Keratinocyte (primary cell): ENCODE data around the gene ATP8A2. TPM values are rescaled to one million over a fixed set of nuclear protein-coding genes. Genes with fewer than 3 reads are reported as not detected.
A peak's percentile ranks its signal among the peaks of the same experiment; 100 is the strongest.

Experiments used
- DNase-seq: peaks from one replicate; pipeline ENCODE4 v3.0.0-alpha.2; 2011; ENCODE audit warnings: low read depth, missing footprints, low spot score
- FAIRE-seq: peaks from 2 replicates; lab custom pipeline; 2011; peaks lifted over from hg19 to GRCh38; lab: Jason Lieb, UNC
- H2AFZ ChIP-seq: 2 replicates; pipeline ENCODE4 v1.6.0; 2012; ENCODE audit warnings: low read length, control low read depth, inconsistent platforms; ENCODE audit not compliant: control insufficient read depth
- H3K27ac ChIP-seq: 2 replicates; pipeline ENCODE4 v1.5.1; 2011; ENCODE audit warnings: low read length; ENCODE audit not compliant: control insufficient read depth, insufficient read depth
- H3K27me3 ChIP-seq: 3 replicates; pipeline ENCODE4 v1.6.0; 2011; ENCODE audit warnings: low read length; ENCODE audit not compliant: control insufficient read depth, insufficient read depth; ENCODE audit errors: extremely low read depth
- H3K36me3 ChIP-seq, 2 experiments: 2 replicates in 1 of 2; 3 replicates in 1 of 2; pipeline ENCODE4 v1.5.1; 2011; ENCODE audit warnings: low read length in 2 of 2, mild to moderate bottlenecking in 1 of 2; ENCODE audit not compliant: control insufficient read depth in 2 of 2, insufficient read depth in 2 of 2; ENCODE audit errors: extremely low read depth in 1 of 2
- H3K4me1 ChIP-seq: 3 replicates; pipeline ENCODE4 v1.5.1; 2011; ENCODE audit warnings: low read length; ENCODE audit not compliant: control insufficient read depth, insufficient read depth; ENCODE audit errors: extremely low read depth
- H3K4me2 ChIP-seq: 3 replicates; pipeline ENCODE4 v1.6.0; 2011; ENCODE audit warnings: low read depth, low read length; ENCODE audit not compliant: control insufficient read depth, insufficient read depth; ENCODE audit errors: extremely low read depth
- H3K4me3 ChIP-seq, 3 experiments: fragments of 200-600 bp in 1 of 3; sonication (generic) in 1 of 3; 2 replicates in 2 of 3; 3 replicates in 1 of 3; pipeline ENCODE4 v1.5.1; 2011 to 2016; ENCODE audit warnings: low read length in 3 of 3, mild to moderate bottlenecking in 3 of 3, control low read depth in 2 of 3, inconsistent platforms in 1 of 3, low read depth in 1 of 3, mixed read lengths in 1 of 3, mixed run types in 1 of 3, moderate library complexity in 1 of 3; ENCODE audit not compliant: control insufficient read depth in 2 of 3, insufficient read depth in 2 of 3; ENCODE audit errors: extremely low read depth in 1 of 3
- H3K79me2 ChIP-seq: 2 replicates; pipeline ENCODE4 v1.6.0; 2012; ENCODE audit warnings: low read length; ENCODE audit not compliant: control insufficient read depth, insufficient read depth
- H3K9ac ChIP-seq: 3 replicates; pipeline ENCODE4 v1.6.0; 2011; ENCODE audit warnings: low read length; ENCODE audit not compliant: control insufficient read depth, insufficient read depth; ENCODE audit errors: extremely low read depth
- H3K9me1 ChIP-seq: 3 replicates; pipeline ENCODE4 v1.6.0; 2011; ENCODE audit warnings: low read length; ENCODE audit not compliant: control insufficient read depth, insufficient read depth; ENCODE audit errors: extremely low read depth
- H3K9me3 ChIP-seq: 2 replicates; pipeline ENCODE4 v1.5.1; 2012; ENCODE audit warnings: low read depth, low read length; ENCODE audit not compliant: control insufficient read depth
- H4K20me1 ChIP-seq: 3 replicates; pipeline ENCODE4 v1.6.0; 2011; ENCODE audit warnings: low read length; ENCODE audit not compliant: control insufficient read depth, insufficient read depth; ENCODE audit errors: extremely low read depth
- EZH2 ChIP-seq: IDR thresholded peaks from one replicate; pipeline ENCODE4 v1.6.1; 2012; ENCODE audit warnings: inconsistent platforms, mild to moderate bottlenecking, low read length, moderate library complexity
- dilution Hi-C: fragments of 300-500 bp; cut with MboI; formaldehyde crosslinking; loops from one replicate; pipeline ENCODE4 v1.7.0; 2020; ENCODE audit warnings: low sequenced_read_pairs; ENCODE audit not compliant: extremely low pct_ligation_motif_present
- polyA plus RNA-seq, 5 experiments: library from polyadenylated mRNA; depleted of rRNA in 3 of 5; stranded (reverse) in 3 of 5; stranded (forward) in 1 of 5; unstranded in 1 of 5; fragments of >200 nt; gene quantifications; 1 replicate in 1 of 5; 2 replicates in 3 of 5; 3 replicates in 1 of 5; pipeline versions ENCODE4 v1.2.1 to v1.2.3, GENCODE V29; 2011 to 2012; ENCODE audit warnings: missing spikeins in 2 of 5, low read depth in 1 of 5, low replicate concordance in 1 of 5
- TF ChIP-seq, protein P1 (sequence below), 3 experiments: IDR thresholded peaks in 1 of 3; conservative IDR thresholded peaks in 1 of 3; optimal IDR thresholded peaks in 1 of 3; 2 replicates in 2 of 3; 3 replicates in 1 of 3; pipeline versions ENCODE3 to v1.5.1; 2011; ENCODE audit warnings: low read length in 3 of 3, mild to moderate bottlenecking in 3 of 3, moderate library complexity in 2 of 3, control low read depth in 1 of 3, inconsistent platforms in 1 of 3; ENCODE audit not compliant: insufficient read depth in 2 of 3; ENCODE audit errors: extremely low read depth in 1 of 3

ATP8A2 gene
- polyA plus RNA-seq, 1 donor (not counting 4 experiments of a cell fraction or from before 2014, with no cell fraction given): 0.16 TPM

DNA sequence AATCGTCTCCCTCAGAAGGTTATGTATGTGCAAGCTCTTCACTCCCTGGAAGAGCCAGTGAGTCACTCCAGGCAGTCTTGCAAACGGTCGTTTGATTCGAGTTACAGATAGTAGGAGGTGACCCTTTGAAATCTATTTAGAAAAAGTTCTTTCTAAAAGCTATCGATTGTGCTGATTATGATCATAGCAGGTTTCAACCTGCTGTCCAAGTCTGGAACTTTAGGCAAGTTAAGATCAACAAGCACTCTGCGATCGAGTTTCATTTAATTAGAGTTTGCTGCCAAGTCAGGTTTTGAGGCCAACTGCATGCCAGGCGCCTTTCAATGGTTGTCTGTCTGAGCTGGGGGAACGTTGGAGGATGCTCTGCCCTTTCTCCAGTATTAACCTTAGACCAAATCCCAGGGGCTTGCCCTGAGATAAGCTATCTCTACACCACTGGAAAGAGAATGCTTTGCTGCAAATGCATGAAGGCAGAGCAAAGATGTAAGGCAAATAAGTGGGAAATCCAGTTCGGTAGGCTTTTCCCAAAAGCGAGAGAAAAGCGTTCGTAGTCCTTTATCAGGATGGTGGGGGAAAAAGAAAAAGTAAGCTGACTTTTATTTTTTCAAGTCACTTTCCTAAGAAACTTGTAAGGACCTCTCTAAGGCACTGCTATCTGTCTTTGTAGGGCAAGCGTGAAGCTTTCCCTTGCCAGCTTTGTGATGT lies 287.5 kb downstream of the ATP8A2 start:
- Histone ChIP-seq H3K4me1 (no peaks in the 10 kb centered on the region), H3K9me3 (no peaks in the 10 kb centered on the region), H4K20me1 (no peaks in the 10 kb centered on the region), H3K9me1 (no peaks in the 10 kb centered on the region), H3K27ac (no peak overlapping the region), H3K9ac (no peak overlapping the region), H3K4me2 (peak overlapping the region; percentile 14), H3K27me3 (peaks cover 4% of the 10 kb centered on the region), H3K79me2 (no peaks in the 10 kb centered on the region), H3K36me3 (no peaks in the 10 kb centered on the region), H2AFZ (no peak overlapping the region), H3K4me3 (no peak overlapping the region)
- FAIRE-seq (no peak), DNase-seq (no peak)
- dilution Hi-C loops: no loop called here
- TF ChIP-seq, protein P1, sequence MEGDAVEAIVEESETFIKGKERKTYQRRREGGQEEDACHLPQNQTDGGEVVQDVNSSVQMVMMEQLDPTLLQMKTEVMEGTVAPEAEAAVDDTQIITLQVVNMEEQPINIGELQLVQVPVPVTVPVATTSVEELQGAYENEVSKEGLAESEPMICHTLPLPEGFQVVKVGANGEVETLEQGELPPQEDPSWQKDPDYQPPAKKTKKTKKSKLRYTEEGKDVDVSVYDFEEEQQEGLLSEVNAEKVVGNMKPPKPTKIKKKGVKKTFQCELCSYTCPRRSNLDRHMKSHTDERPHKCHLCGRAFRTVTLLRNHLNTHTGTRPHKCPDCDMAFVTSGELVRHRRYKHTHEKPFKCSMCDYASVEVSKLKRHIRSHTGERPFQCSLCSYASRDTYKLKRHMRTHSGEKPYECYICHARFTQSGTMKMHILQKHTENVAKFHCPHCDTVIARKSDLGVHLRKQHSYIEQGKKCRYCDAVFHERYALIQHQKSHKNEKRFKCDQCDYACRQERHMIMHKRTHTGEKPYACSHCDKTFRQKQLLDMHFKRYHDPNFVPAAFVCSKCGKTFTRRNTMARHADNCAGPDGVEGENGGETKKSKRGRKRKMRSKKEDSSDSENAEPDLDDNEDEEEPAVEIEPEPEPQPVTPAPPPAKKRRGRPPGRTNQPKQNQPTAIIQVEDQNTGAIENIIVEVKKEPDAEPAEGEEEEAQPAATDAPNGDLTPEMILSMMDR (optimal IDR thresholded peaks at IDR 0.05 in 1 of 3, IDR thresholded peaks at IDR 0.05 in 1 of 3, conservative IDR thresholded peaks at IDR 0.05 in 1 of 3; ENCODE audit: extremely low read depth in 1 of 3, insufficient read depth in 2 of 3, low read length in 3 of 3): peak in 1 of 3 experiments; percentile 15
- TF ChIP-seq EZH2: no peak

DNA sequence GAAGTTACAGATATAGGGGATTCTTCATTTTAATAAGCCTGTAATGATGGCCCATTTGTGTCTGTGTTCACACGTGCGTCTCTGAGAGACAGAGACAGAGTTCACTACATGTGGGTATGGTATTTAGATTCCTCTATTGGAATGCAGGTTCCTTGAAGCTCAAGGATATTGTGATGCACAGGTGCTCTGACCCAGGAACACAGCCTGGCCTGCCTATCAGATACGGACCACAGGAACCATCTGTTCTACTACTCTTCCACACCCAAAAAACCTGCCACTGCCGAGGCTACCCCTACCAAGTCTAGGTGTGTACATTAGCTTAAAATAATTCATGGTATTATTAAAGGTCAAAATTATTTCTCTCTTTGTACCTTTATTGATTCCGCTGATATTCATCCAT lies 289.2 kb downstream of the ATP8A2 start:
- Histone ChIP-seq H3K27me3 (peaks cover 4% of the 10 kb centered on the region), H3K4me1 (no peaks in the 10 kb centered on the region), H2AFZ (no peak overlapping the region), H3K79me2 (no peaks in the 10 kb centered on the region), H3K9ac (no peak overlapping the region), H4K20me1 (no peaks in the 10 kb centered on the region), H3K4me3 (no peak overlapping the region), H3K9me1 (no peaks in the 10 kb centered on the region), H3K36me3 (no peaks in the 10 kb centered on the region), H3K4me2 (no peak overlapping the region), H3K9me3 (no peaks in the 10 kb centered on the region), H3K27ac (no peak overlapping the region)
- DNase-seq (no peak), FAIRE-seq (no peak)
- dilution Hi-C loops: no loop called here
- TF ChIP-seq, protein P1 (optimal IDR thresholded peaks at IDR 0.05 in 1 of 3, IDR thresholded peaks at IDR 0.05 in 1 of 3, conservative IDR thresholded peaks at IDR 0.05 in 1 of 3; ENCODE audit: extremely low read depth in 1 of 3, insufficient read depth in 2 of 3, low read length in 3 of 3): no peak
- TF ChIP-seq EZH2: no peak
